ENCODE measurements around the gene DEPDC1B.
"Not testable (repeated sequence)": the region's sequence is repeated elsewhere in the genome, so short reads cannot be mapped to it uniquely, and the experiment has no call there.

DEPDC1B gene

DNA sequence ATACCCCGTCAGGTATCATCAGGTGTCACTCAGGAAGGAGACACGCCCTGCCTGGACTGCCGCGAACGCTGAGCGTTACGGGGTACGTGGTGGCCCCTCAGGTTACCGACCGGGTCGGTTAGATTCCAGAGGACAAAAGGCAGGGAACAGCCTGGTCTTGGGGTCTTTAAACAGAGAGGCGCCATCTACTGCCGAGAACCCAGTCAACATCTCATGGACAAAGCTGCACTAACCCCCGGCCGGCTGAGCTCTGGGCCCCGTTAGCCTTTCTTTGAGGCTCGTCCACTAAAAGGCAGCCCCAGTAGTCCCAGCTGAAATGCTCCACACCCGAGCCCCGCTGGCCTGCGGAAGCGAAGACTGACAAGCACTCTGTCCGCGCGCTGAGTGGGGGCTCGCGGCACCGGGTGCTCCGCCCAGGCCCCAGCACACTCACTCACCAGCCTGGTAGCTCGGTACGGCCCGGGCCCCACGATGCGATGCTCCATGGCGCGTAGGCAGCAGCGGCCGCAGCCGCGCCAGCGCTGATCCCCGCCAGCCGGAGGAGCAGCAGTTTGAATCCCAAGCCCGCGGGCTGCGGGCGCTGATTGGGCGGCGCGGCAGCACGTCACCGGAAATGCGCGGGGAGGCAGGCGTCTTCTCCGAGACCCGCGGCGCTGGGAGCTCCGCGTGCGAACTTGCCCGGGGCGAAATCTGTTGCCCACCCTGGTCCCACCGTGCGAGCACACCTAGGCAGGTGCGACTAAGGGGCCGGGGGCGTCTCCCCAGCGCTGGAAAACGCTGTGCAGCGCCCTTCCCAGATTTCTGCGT lies at the start of gene DEPDC1B:
DEPDC1B (minus strand) TSS at position 558 of the 807 bp plus-strand sequence; CDS start at position 485, 73 bp downstream.
- peak; percentile 55 to 82 for DNase-seq (ENCODE audit: low read depth in 1 of 2, low spot score in 1 of 2)

DNA sequence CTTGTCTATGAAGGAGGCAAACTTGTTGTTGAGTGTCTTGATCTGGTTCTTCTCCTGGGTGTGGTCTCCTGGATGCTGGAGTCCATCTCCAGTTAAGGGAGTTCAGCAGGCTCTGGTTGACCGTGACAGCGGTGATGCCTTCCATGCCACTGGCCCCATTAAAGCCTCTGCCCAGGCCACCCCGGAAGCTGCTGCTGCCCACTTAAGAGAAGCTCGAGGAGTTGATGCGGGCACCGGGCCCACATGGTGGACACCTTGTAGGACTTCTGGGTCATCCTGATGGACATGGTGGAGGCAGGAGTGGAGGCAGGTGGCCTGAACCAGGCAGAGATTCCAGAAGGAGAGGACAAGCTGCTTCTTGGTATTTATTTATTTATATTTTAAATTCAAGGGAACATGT lies 44.7 kb upstream of the DEPDC1B start:
- no peak for DNase-seq (ENCODE audit: low read depth in 1 of 2, low spot score in 1 of 2)

- no peak for DNase-seq (ENCODE audit: low read depth in 1 of 2, low spot score in 1 of 2)
Measured at GRCh38 chr5:60743511-60744314, 43.7 kb upstream of the DEPDC1B start.

DNA sequence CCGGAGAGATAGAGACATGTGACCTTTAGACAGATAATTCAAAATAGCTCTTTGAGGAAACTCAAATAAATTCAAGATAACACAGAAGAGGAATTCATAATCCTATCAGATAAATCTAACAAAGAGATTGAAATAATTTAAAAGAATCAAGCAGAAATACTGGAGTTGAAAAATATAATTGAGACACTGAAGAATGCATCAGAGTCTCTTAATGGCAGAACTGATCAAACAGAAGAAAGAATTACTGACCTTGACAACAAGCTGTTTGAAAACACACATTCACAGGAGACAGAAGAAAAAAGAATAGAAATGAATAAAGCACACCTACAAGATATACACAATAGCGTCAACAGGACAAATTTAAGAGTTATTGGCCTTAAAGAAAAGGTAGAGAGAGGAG lies 40.4 kb upstream of the DEPDC1B start:
- no peak for DNase-seq (ENCODE audit: low read depth in 1 of 2, low spot score in 1 of 2)

DNA sequence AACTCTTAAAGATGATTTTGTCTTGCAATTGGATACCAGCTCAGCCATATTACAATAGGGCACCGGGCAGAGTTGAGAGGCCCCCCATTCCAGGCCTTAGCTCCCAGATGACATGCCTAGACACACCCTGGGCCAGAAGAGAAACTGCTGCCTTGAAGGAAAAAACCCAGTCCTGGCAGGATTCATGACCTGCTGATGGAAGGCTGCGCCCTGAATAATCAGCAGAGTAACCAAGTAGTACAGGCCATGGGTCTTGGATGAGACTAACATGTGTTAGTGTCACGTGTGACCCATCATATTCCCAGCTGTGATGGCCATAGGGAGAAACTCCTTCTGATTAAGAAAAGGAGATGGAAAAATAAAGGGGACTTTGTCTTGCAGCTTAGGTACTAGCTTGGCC lies 39.0 kb upstream of the DEPDC1B start:
- no peak for DNase-seq (ENCODE audit: low read depth in 1 of 2, low spot score in 1 of 2)

DNA sequence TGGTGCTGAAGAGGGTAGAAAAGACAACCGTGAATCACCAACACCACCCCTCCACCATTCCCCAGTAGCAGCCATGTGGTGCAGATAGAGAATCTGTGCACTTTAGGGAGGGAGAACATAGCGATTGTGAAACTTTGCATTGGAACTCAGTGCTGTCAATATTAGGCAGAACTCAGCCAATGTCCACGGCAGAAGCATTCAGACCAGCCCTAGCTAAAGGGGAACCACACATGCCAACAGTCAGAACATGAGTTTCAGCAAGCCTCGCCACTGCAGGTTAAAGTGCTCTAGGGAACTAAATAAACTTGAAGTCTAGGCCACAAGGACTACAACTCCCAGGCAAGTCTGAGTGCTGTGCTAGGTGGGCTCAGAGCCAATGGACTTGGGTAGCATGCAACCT lies 38.5 kb upstream of the DEPDC1B start:
- no peak for DNase-seq (ENCODE audit: low read depth in 1 of 2, low spot score in 1 of 2)

GRCh38 chr5:60730858-60731257 lies 30.9 kb upstream of the DEPDC1B start:
- not testable (repeated sequence) for DNase-seq (ENCODE audit: low read depth in 1 of 2, low spot score in 1 of 2)

GRCh38 chr5:60727033-60727679 lies 27.2 kb upstream of the DEPDC1B start:
- DNase-seq (ENCODE audit: low read depth in 1 of 2, low spot score in 1 of 2) = no peak

DNA sequence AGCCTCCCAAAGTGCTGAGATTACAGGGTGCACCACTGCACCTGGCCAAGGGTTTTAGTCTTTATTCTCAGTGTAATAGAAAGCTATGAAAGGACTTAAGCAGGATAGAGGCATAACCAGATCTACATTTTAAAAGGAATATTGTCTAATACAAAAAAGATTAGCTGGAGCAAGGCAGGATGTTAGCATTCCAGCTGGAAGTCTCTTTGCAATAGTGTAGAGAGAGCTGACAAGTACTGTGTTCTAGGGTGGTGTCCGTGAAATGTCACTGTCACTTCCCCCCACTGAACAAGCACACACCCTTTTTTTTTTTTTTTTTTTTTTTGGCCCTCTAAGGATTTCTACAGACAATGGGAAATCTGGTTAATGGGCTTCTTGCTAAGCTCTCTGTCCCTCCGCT lies 24.2 kb upstream of the DEPDC1B start:
- DNase-seq (ENCODE audit: low read depth in 1 of 2, low spot score in 1 of 2) = no peak

GRCh38 chr5:60722416-60722815 lies 22.4 kb upstream of the DEPDC1B start:
- DNase-seq (ENCODE audit: low read depth in 1 of 2, low spot score in 1 of 2) = no peak

- no peak for DNase-seq (ENCODE audit: low read depth in 1 of 2, low spot score in 1 of 2)
Measured at GRCh38 chr5:60719329-60719728, 19.4 kb upstream of the DEPDC1B start.

DNA sequence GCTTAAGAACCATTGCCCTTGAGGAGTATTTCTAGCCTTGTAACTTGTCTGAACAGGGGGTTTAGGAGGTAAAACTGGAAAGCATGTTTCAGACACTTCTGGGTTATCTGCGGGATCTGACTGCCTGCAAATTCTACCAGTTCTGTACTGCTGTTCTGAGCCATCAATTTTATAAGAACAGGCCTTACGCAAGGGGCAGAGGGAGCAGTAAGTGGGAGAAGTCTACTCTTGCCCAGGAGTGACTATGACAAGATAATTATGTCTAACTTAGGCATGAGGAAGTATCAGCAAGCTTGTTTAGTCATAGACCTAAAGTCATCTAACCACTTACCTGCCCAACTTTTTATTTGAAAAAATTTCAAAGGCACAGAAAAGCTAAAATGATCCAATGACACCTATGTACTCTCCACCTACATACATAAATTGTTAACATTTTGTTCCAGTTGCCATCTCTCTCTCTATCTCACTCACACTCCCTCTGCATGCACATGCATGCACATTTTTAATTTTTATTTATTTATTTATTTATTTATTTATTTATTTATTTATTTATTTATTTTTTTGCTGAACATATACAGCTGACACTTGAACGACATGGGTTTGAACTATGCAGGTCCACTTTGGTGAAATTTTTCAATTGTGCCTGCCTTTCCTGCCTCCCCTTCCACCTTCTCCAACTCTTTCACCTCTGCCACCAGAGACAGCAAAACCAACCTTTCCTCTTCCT lies 18.4 kb upstream of the DEPDC1B start:
- no peak for DNase-seq (ENCODE audit: low read depth in 1 of 2, low spot score in 1 of 2)

DNA sequence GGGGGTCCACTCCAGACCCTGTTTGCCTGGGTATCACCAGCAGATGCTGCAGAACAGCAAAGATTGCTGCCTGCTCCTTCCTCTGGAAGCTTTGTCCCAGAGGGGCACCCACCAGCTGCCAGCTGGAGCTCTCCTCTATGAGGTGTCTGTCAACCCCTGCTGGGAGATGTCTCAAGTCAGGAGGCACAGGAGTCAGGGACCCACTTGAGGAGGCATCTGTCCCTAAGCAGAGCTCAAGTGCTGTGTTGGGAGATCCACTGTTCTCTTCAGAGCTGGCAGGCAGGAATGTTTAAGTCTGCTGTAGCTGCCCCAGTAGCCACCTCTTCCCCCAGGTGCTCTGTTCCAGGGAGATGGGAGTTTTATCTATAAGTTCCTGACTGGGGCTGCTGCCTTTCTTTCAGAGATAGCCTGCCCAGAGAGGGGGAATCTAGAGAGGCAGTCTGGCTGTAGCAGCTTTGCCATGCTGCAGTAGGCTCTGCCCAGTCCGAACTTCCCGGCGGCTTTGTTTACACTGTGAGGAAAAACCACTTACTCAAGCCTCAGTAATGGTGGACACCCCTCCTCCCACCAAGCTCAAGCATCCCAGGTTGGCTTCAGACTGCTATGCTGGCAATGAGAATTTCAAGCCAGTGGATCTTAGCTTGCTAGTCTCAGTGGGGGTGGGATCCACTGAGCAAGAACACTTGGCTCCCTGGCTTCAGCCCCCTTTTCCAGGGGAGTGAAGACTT lies 15.4 kb upstream of the DEPDC1B start:
- not testable (repeated sequence) for DNase-seq (ENCODE audit: low read depth in 1 of 2, low spot score in 1 of 2)

- DNase-seq (ENCODE audit: low read depth in 1 of 2, low spot score in 1 of 2) = no peak
Measured at GRCh38 chr5:60712950-60713349, 13.0 kb upstream of the DEPDC1B start.

GRCh38 chr5:60711892-60712291 lies 11.9 kb upstream of the DEPDC1B start:
- not testable (repeated sequence) for DNase-seq (ENCODE audit: low read depth in 1 of 2, low spot score in 1 of 2)

- DNase-seq (ENCODE audit: low read depth in 1 of 2, low spot score in 1 of 2) = no peak
Measured at GRCh38 chr5:60710362-60710761, 10.4 kb upstream of the DEPDC1B start.

DNA sequence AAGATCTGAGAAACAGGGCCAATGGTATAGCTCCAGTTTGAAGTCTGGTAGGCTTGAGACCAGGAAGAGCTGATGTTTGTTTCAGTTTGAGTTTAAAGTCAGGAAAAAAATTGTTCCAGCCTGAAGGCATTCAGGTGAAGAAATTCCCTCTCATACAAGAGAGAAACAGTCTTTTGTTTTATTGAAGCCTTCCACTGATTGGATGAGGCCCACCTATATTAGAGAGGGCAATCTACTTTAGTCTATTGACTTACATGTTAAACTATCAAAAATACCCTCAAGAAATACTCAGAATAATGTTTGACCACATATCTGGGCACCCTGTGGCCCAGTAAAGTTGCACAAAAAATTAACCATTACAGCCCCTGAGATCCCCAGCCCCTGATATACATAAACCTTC lies 5.2 kb upstream of the DEPDC1B start:
- DNase-seq (ENCODE audit: low read depth in 1 of 2, low spot score in 1 of 2) = no peak

DNA sequence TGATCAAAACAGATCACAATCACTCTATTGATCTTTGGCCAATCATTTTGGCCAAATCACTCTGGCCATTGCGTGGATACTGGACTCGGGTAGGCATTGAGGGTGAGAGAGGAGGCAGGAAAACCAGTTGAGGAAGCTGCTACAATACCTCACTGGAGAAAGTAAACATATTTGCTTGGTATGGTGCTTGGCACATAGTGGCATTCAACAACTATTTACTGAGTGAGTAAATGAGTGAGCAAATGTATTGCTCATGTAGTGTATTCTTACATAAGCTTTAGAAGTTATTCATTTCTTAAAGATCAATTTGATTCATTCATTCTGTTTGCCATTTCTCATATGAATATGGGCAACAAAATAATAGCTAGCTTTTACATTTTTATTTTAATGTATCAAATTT lies 4.0 kb upstream of the DEPDC1B start:
- no peak for DNase-seq (ENCODE audit: low read depth in 1 of 2, low spot score in 1 of 2)

GRCh38 chr5:60701321-60701968 lies 1.5 kb upstream of the DEPDC1B start:
- DNase-seq (ENCODE audit: low read depth in 1 of 2, low spot score in 1 of 2) = no peak

GRCh38 chr5:60700416-60700757 lies 421 bp upstream of the DEPDC1B start:
- DNase-seq (ENCODE audit: low read depth in 1 of 2, low spot score in 1 of 2) = no peak
